ENCODE results near the gene ARHGAP31. TPM values are rescaled to one million over a fixed set of nuclear protein-coding genes. Genes with fewer than 3 reads are reported as not detected.

The ARHGAP31 gene
- polyA plus RNA-seq, 3 donors = 4.7 to 9.8 (median 7.6) TPM

- Histone ChIP-seq H3K79me2 (ENCODE audit: insufficient read depth, low read length) (peaks cover 48% of the 10 kb centered on the region), H3K4me1 (ENCODE audit: control insufficient read depth in 1 of 2, insufficient read depth in 2 of 2, low read length in 2 of 2) (peaks cover 25 to 32% of the 10 kb centered on the region in 2 donors), H3K27me3 (ENCODE audit: control insufficient read depth in 2 of 2, insufficient read depth in 2 of 2, low read length in 2 of 2) (no peaks in the 10 kb centered on the region), H3K36me3 (replicated peaks in 1 of 2; ENCODE audit: control insufficient read depth in 1 of 2, insufficient read depth in 2 of 2, low read length in 2 of 2) (no peaks in the 10 kb centered on the region), H4K20me1 (ENCODE audit: insufficient read depth, low read length) (no peaks in the 10 kb centered on the region), H3K27ac (ENCODE audit: low read depth in 1 of 2, low read length in 2 of 2) (peak overlapping the region; percentile 98 to 100), H3K9me3 (replicated peaks in 1 of 2; ENCODE audit: control insufficient read depth in 1 of 2, insufficient read depth in 1 of 2, low read length in 2 of 2) (no peaks in the 10 kb centered on the region), H3K4me2 (replicated peaks; ENCODE audit: extremely low read depth, low read length, poor library complexity, severe bottlenecking) (peak overlapping the region; percentile 95), H2AFZ (ENCODE audit: insufficient read depth, low read depth, low read length, poor library complexity, severe bottlenecking) (peak overlapping the region; percentile 56), H3K9ac (ENCODE audit: insufficient read depth, low read length, poor library complexity, severe bottlenecking) (peak overlapping the region; percentile 99), H3K4me3 (replicated peaks in 1 of 3; ENCODE audit: low read depth in 2 of 3, low read length in 3 of 3) (peak overlapping the region; percentile 74 to 90 (median 85))
- peak overlapping the region; percentile 88 to 93 for H3K4me3 Mint-ChIP-seq
- H3K9me3 Mint-ChIP-seq = no peaks in the 10 kb centered on the region
- peaks cover 0 to 2% (median 0%) of the 10 kb centered on the region in 3 donors for H3K27me3 Mint-ChIP-seq (ENCODE audit: low read depth in 3 of 3)
- H3K4me1 Mint-ChIP-seq = peaks cover 35% of the 10 kb centered on the region
- TF ChIP-seq CTCF (IDR thresholded peaks at IDR 0.05) = no peak
- peak in 2 of 3 donors; percentile 36 to 44 for DNase-seq
- 0% methylated on average over 18 of the region's 26 CpGs for WGBS (ENCODE audit: insufficient coverage)
- H3K27ac Mint-ChIP-seq = peak overlapping the region; percentile 98 to 99 (median 98)
- peaks cover 11 to 21% of the 10 kb centered on the region in 2 donors for H3K36me3 Mint-ChIP-seq
- intact Hi-C loops (cut with micrococcal nuclease) = loop anchor here in 1 of 2 donors (2.0 kb wide), 2 partner anchors 27 to 31 kb away; partner anchors contain the start of gene ARHGAP31
Observed at GRCh38 chr3:119322021-119322834, 28.0 kb downstream of the ARHGAP31 start.

GRCh38 chr3:119322835-119323722, 28.9 kb downstream of the ARHGAP31 start:
- peak overlapping the region; percentile 99 for H3K9ac ChIP-seq (ENCODE audit: insufficient read depth, low read length, poor library complexity, severe bottlenecking)
- H3K9me3 Mint-ChIP-seq = no peaks in the 10 kb centered on the region
- H3K4me3 Mint-ChIP-seq = peak overlapping the region; percentile 88 to 93
- no peaks in the 10 kb centered on the region for H3K36me3 ChIP-seq (replicated peaks in 1 of 2; ENCODE audit: control insufficient read depth in 1 of 2, insufficient read depth in 2 of 2, low read length in 2 of 2)
- H4K20me1 ChIP-seq (ENCODE audit: insufficient read depth, low read length) = no peaks in the 10 kb centered on the region
- peak overlapping the region; percentile 65 for H2AFZ ChIP-seq (ENCODE audit: insufficient read depth, low read depth, low read length, poor library complexity, severe bottlenecking)
- H3K36me3 Mint-ChIP-seq = peaks cover 8 to 14% of the 10 kb centered on the region in 2 donors
- H3K27ac Mint-ChIP-seq = peak overlapping the region; percentile 98 to 99 (median 98)
- peak; percentile 97 to 98 (median 98) for DNase-seq
- peaks cover 42% of the 10 kb centered on the region for H3K4me1 Mint-ChIP-seq
- peak overlapping the region; percentile 74 to 90 (median 85) for H3K4me3 ChIP-seq (replicated peaks in 1 of 3; ENCODE audit: low read depth in 2 of 3, low read length in 3 of 3)
- peaks cover 40% of the 10 kb centered on the region for H3K79me2 ChIP-seq (ENCODE audit: insufficient read depth, low read length)
- peaks cover 0 to 2% (median 0%) of the 10 kb centered on the region in 3 donors for H3K27me3 Mint-ChIP-seq (ENCODE audit: low read depth in 3 of 3)
- H3K4me2 ChIP-seq (replicated peaks; ENCODE audit: extremely low read depth, low read length, poor library complexity, severe bottlenecking) = peak overlapping the region; percentile 95
- H3K27ac ChIP-seq (ENCODE audit: low read depth in 1 of 2, low read length in 2 of 2) = peak overlapping the region; percentile 98 to 100
- TF ChIP-seq CTCF (IDR thresholded peaks at IDR 0.05) = no peak
- intact Hi-C loops (cut with micrococcal nuclease) = loop anchor here in 1 of 2 donors (2.0 kb wide), 2 partner anchors 28 to 30 kb away; partner anchors contain the start of gene ARHGAP31
- WGBS (ENCODE audit: insufficient coverage) = under 1% methylated on average over 59 of the region's 71 CpGs
- peaks cover 28 to 37% of the 10 kb centered on the region in 2 donors for H3K4me1 ChIP-seq (ENCODE audit: control insufficient read depth in 1 of 2, insufficient read depth in 2 of 2, low read length in 2 of 2)
- no peaks in the 10 kb centered on the region for H3K9me3 ChIP-seq (replicated peaks in 1 of 2; ENCODE audit: control insufficient read depth in 1 of 2, insufficient read depth in 1 of 2, low read length in 2 of 2)
- H3K27me3 ChIP-seq (ENCODE audit: control insufficient read depth in 2 of 2, insufficient read depth in 2 of 2, low read length in 2 of 2) = no peaks in the 10 kb centered on the region
